ENCODE results near the gene KCNB1. TPM values are rescaled to one million over a fixed set of nuclear protein-coding genes. Genes with fewer than 3 reads are reported as not detected.

Gene KCNB1
- total RNA-seq, 5 donors from 2014 or later (not counting 1 experiment from before 2014, with no cell fraction given) = 0.03 to 0.13 (median 0.12) TPM; not detected in 1

- Mint-ChIP-seq H3K9me3 (no peaks in the 10 kb centered on the region), H3K27me3 (peaks cover 19 to 22% of the 10 kb centered on the region in 2 donors), H3K4me1 (peaks cover 3 to 6% (median 5%) of the 10 kb centered on the region in 3 donors), H3K4me3 (no peak overlapping the region), H3K36me3 (no peaks in the 10 kb centered on the region), H3K27ac (no peak overlapping the region)
- no peak for ATAC-seq (replicated peaks in 1 of 4)
- POLR2A ChIA-PET = no interaction called here
- no peak overlapping the region for H3K27ac ChIP-seq (ENCODE audit: low read length)
- H3K4me1 ChIP-seq (ENCODE audit: control insufficient read depth in 1 of 2, extremely low read depth in 1 of 2, insufficient read depth in 2 of 2, low read length in 2 of 2) = peaks cover 0 to 3% of the 10 kb centered on the region in 2 experiments
- H3K9me3 ChIP-seq = no peaks in the 10 kb centered on the region
- peaks cover 9 to 12% of the 10 kb centered on the region in 2 experiments for H3K27me3 ChIP-seq (replicated peaks in 1 of 2; ENCODE audit: control insufficient read depth in 2 of 2, extremely low read depth in 1 of 2, insufficient read depth in 2 of 2, low read length in 1 of 2)
- no peak overlapping the region for H3K4me3 ChIP-seq (ENCODE audit: control insufficient read depth in 1 of 2, extremely low read depth in 1 of 2, low read length in 1 of 2)
- no peaks in the 10 kb centered on the region for H3K36me3 ChIP-seq (ENCODE audit: control insufficient read depth in 2 of 2, extremely low read depth in 1 of 2, insufficient read depth in 1 of 2, low read length in 1 of 2)
- CTCF ChIA-PET = no interaction called here
- no peak for DNase-seq
- WGBS (ENCODE audit: insufficient coverage) = 100% methylated on average over 1 of the region's 1 CpG
Observed at GRCh38 chr20:49349078-49349477, 133.4 kb downstream of the KCNB1 start.

GRCh38 chr20:49348563-49348962 lies 133.9 kb downstream of the KCNB1 start:
- Histone ChIP-seq H3K36me3 (ENCODE audit: control insufficient read depth in 2 of 2, extremely low read depth in 1 of 2, insufficient read depth in 1 of 2, low read length in 1 of 2) (no peaks in the 10 kb centered on the region), H3K4me1 (ENCODE audit: control insufficient read depth in 1 of 2, extremely low read depth in 1 of 2, insufficient read depth in 2 of 2, low read length in 2 of 2) (peaks cover 0 to 3% of the 10 kb centered on the region in 2 experiments), H3K27me3 (replicated peaks in 1 of 2; ENCODE audit: control insufficient read depth in 2 of 2, extremely low read depth in 1 of 2, insufficient read depth in 2 of 2, low read length in 1 of 2) (peaks cover 10 to 15% of the 10 kb centered on the region in 2 experiments), H3K4me3 (ENCODE audit: control insufficient read depth in 1 of 2, extremely low read depth in 1 of 2, low read length in 1 of 2) (no peak overlapping the region), H3K27ac (ENCODE audit: low read length) (no peak overlapping the region), H3K9me3 (no peaks in the 10 kb centered on the region)
- Mint-ChIP-seq H3K36me3 (no peaks in the 10 kb centered on the region), H3K4me3 (no peak overlapping the region), H3K27me3 (peaks cover 23 to 26% of the 10 kb centered on the region in 2 donors), H3K9me3 (no peaks in the 10 kb centered on the region), H3K27ac (no peak overlapping the region), H3K4me1 (peaks cover 3 to 6% (median 5%) of the 10 kb centered on the region in 3 donors)
- ATAC-seq (replicated peaks in 1 of 4) (no peak), DNase-seq (no peak)
- CTCF ChIA-PET = interaction anchor here in 1 of 2 donors (0.7 kb wide), 1 partner anchor 460 kb away, joined by 3 read pairs; no protein-coding TSS in a partner anchor
- POLR2A ChIA-PET = no interaction called here
- no CpG with 5 or more reads among the region's 4 CpGs for WGBS (ENCODE audit: insufficient coverage)

GRCh38 chr20:49347156-49347555 lies 135.3 kb downstream of the KCNB1 start:
- ChIA-PET POLR2A (no interaction called here), CTCF (no interaction called here)
- Mint-ChIP-seq H3K4me3 (no peak overlapping the region), H3K27ac (no peak overlapping the region), H3K9me3 (no peaks in the 10 kb centered on the region), H3K4me1 (peaks cover 3 to 5% (median 4%) of the 10 kb centered on the region in 3 donors), H3K27me3 (peaks cover 22 to 25% of the 10 kb centered on the region in 2 donors), H3K36me3 (no peaks in the 10 kb centered on the region)
- peaks cover 10 to 15% of the 10 kb centered on the region in 2 experiments for H3K27me3 ChIP-seq (replicated peaks in 1 of 2; ENCODE audit: control insufficient read depth in 2 of 2, extremely low read depth in 1 of 2, insufficient read depth in 2 of 2, low read length in 1 of 2)
- no peaks in the 10 kb centered on the region for H3K36me3 ChIP-seq (ENCODE audit: control insufficient read depth in 2 of 2, extremely low read depth in 1 of 2, insufficient read depth in 1 of 2, low read length in 1 of 2)
- WGBS (ENCODE audit: insufficient coverage) = 97% methylated on average over 7 of the region's 9 CpGs
- H3K4me3 ChIP-seq (ENCODE audit: control insufficient read depth in 1 of 2, extremely low read depth in 1 of 2, low read length in 1 of 2) = no peak overlapping the region
- H3K4me1 ChIP-seq (ENCODE audit: control insufficient read depth in 1 of 2, extremely low read depth in 1 of 2, insufficient read depth in 2 of 2, low read length in 2 of 2) = peaks cover 0 to 3% of the 10 kb centered on the region in 2 experiments
- ATAC-seq (replicated peaks in 1 of 4) (no peak), DNase-seq (no peak)
- no peaks in the 10 kb centered on the region for H3K9me3 ChIP-seq
- H3K27ac ChIP-seq (ENCODE audit: low read length) = no peak overlapping the region

- H3K9me3 ChIP-seq = no peaks in the 10 kb centered on the region
- Mint-ChIP-seq H3K4me3 (no peak overlapping the region), H3K27me3 (peaks cover 17 to 20% of the 10 kb centered on the region in 2 donors), H3K4me1 (peaks cover 0 to 5% (median 3%) of the 10 kb centered on the region in 3 donors), H3K9me3 (no peaks in the 10 kb centered on the region), H3K27ac (no peak overlapping the region), H3K36me3 (no peaks in the 10 kb centered on the region)
- no CpG with 5 or more reads among the region's 3 CpGs for WGBS (ENCODE audit: insufficient coverage)
- H3K4me3 ChIP-seq (ENCODE audit: control insufficient read depth in 1 of 2, extremely low read depth in 1 of 2, low read length in 1 of 2) = no peak overlapping the region
- H3K27me3 ChIP-seq (replicated peaks in 1 of 2; ENCODE audit: control insufficient read depth in 2 of 2, extremely low read depth in 1 of 2, insufficient read depth in 2 of 2, low read length in 1 of 2) = peaks cover 7 to 12% of the 10 kb centered on the region in 2 experiments
- no peak overlapping the region for H3K27ac ChIP-seq (ENCODE audit: low read length)
- no peak for DNase-seq
- peaks cover 0 to 3% of the 10 kb centered on the region in 2 experiments for H3K4me1 ChIP-seq (ENCODE audit: control insufficient read depth in 1 of 2, extremely low read depth in 1 of 2, insufficient read depth in 2 of 2, low read length in 2 of 2)
- no peak for ATAC-seq (replicated peaks in 1 of 4)
- H3K36me3 ChIP-seq (ENCODE audit: control insufficient read depth in 2 of 2, extremely low read depth in 1 of 2, insufficient read depth in 1 of 2, low read length in 1 of 2) = no peaks in the 10 kb centered on the region
- ChIA-PET POLR2A (no interaction called here), CTCF (no interaction called here)
Observed at GRCh38 chr20:49346682-49347081, 135.8 kb downstream of the KCNB1 start.

- Mint-ChIP-seq H3K27me3 (peaks cover 10 to 20% of the 10 kb centered on the region in 2 donors), H3K4me3 (no peak overlapping the region), H3K27ac (no peak overlapping the region), H3K36me3 (no peaks in the 10 kb centered on the region), H3K9me3 (no peaks in the 10 kb centered on the region), H3K4me1 (peaks cover 0 to 5% (median 3%) of the 10 kb centered on the region in 3 donors)
- DNase-seq (no peak), ATAC-seq (replicated peaks in 1 of 4) (no peak)
- Histone ChIP-seq H3K4me3 (ENCODE audit: control insufficient read depth in 1 of 2, extremely low read depth in 1 of 2, low read length in 1 of 2) (no peak overlapping the region), H3K36me3 (ENCODE audit: control insufficient read depth in 2 of 2, extremely low read depth in 1 of 2, insufficient read depth in 1 of 2, low read length in 1 of 2) (no peaks in the 10 kb centered on the region), H3K4me1 (ENCODE audit: control insufficient read depth in 1 of 2, extremely low read depth in 1 of 2, insufficient read depth in 2 of 2, low read length in 2 of 2) (peaks cover 0 to 3% of the 10 kb centered on the region in 2 experiments), H3K9me3 (no peaks in the 10 kb centered on the region), H3K27ac (ENCODE audit: low read length) (no peak overlapping the region), H3K27me3 (replicated peaks in 1 of 2; ENCODE audit: control insufficient read depth in 2 of 2, extremely low read depth in 1 of 2, insufficient read depth in 2 of 2, low read length in 1 of 2) (peaks cover 4 to 7% of the 10 kb centered on the region in 2 experiments)
- ChIA-PET CTCF (no interaction called here), POLR2A (interaction anchor here in 1 of 2 donors (0.7 kb wide), 1 partner anchor 23 kb away, joined by 4 read pairs; no protein-coding TSS in a partner anchor)
- WGBS (ENCODE audit: insufficient coverage) = 90% methylated on average over 11 of the region's 14 CpGs
Observed at GRCh38 chr20:49345524-49345923, 136.9 kb downstream of the KCNB1 start.

GRCh38 chr20:49344975-49345374 lies 137.5 kb downstream of the KCNB1 start:
- H3K36me3 Mint-ChIP-seq = no peaks in the 10 kb centered on the region
- WGBS (ENCODE audit: insufficient coverage) = no CpG with 5 or more reads among the region's 9 CpGs
- H3K4me3 Mint-ChIP-seq = no peak overlapping the region

More at GRCh38 chr20:49344975-49345374, 137.5 kb downstream of the KCNB1 start:
- H3K4me1 ChIP-seq (ENCODE audit: control insufficient read depth in 1 of 2, extremely low read depth in 1 of 2, insufficient read depth in 2 of 2, low read length in 2 of 2) = peaks cover 0 to 3% of the 10 kb centered on the region in 2 experiments
- no peak overlapping the region for H3K27ac ChIP-seq (ENCODE audit: low read length)
- H3K4me3 ChIP-seq (ENCODE audit: control insufficient read depth in 1 of 2, extremely low read depth in 1 of 2, low read length in 1 of 2) = no peak overlapping the region
- Mint-ChIP-seq H3K27ac (no peak overlapping the region), H3K27me3 (peaks cover 10 to 20% of the 10 kb centered on the region in 2 donors), H3K9me3 (no peaks in the 10 kb centered on the region), H3K4me1 (peaks cover 0 to 5% (median 3%) of the 10 kb centered on the region in 3 donors)
- H3K27me3 ChIP-seq (replicated peaks in 1 of 2; ENCODE audit: control insufficient read depth in 2 of 2, extremely low read depth in 1 of 2, insufficient read depth in 2 of 2, low read length in 1 of 2) = peaks cover 4 to 11% of the 10 kb centered on the region in 2 experiments
- no peaks in the 10 kb centered on the region for H3K9me3 ChIP-seq
- CTCF ChIA-PET = interaction anchor here in 1 of 2 donors (0.5 kb wide), 1 partner anchor 634 kb away, joined by 6 read pairs; no protein-coding TSS in a partner anchor
- ATAC-seq (replicated peaks in 1 of 4) (no peak), DNase-seq (no peak)
- POLR2A ChIA-PET = no interaction called here
- no peaks in the 10 kb centered on the region for H3K36me3 ChIP-seq (ENCODE audit: control insufficient read depth in 2 of 2, extremely low read depth in 1 of 2, insufficient read depth in 1 of 2, low read length in 1 of 2)
